Activated naive CD4-positive, alpha-beta T cell treated with Interleukin-2 at 50 U/mL for 16 hours (primary cell): ENCODE results near the gene SLC4A7.
"Not testable (repeated sequence)": the region's sequence is repeated elsewhere in the genome, so short reads cannot be mapped to it uniquely, and the experiment has no call there.

ENCODE experiments used
- DNase-seq: peaks from one replicate; pipeline ENCODE4 v3.0.0-alpha.2; 2020

The SLC4A7 gene

GRCh38 chr3:27486336-27486735 is 2.2 kb upstream of the SLC4A7 start:
- DNase-seq: no peak

- DNase-seq: no peak
These were observed 1.7 kb upstream of the SLC4A7 start for GRCh38 chr3:27485866-27486265.

- peak; percentile 34 for DNase-seq
These were observed 818 bp downstream of the SLC4A7 start for GRCh38 chr3:27483117-27484014.

- no peak for DNase-seq
These were observed 4.2 kb downstream of the SLC4A7 start for GRCh38 chr3:27479806-27480543.

- no peak for DNase-seq
These were observed 12.1 kb downstream of the SLC4A7 start for GRCh38 chr3:27471923-27472550.

GRCh38 chr3:27468283-27468886 is 15.8 kb downstream of the SLC4A7 start:
- no peak for DNase-seq

GRCh38 chr3:27467545-27467944 is 16.6 kb downstream of the SLC4A7 start:
- DNase-seq: no peak

- DNase-seq: no peak
These were observed 19.5 kb downstream of the SLC4A7 start for GRCh38 chr3:27464646-27465045.

- DNase-seq: no peak
These were observed 22.0 kb downstream of the SLC4A7 start for GRCh38 chr3:27462228-27462627.

GRCh38 chr3:27458929-27459328 is 25.3 kb downstream of the SLC4A7 start:
- DNase-seq: no peak

- no peak for DNase-seq
These were observed 27.6 kb downstream of the SLC4A7 start for GRCh38 chr3:27456554-27456953.

GRCh38 chr3:27454914-27455313 is 29.3 kb downstream of the SLC4A7 start:
- no peak for DNase-seq

GRCh38 chr3:27454461-27454860 is 29.7 kb downstream of the SLC4A7 start:
- no peak for DNase-seq

GRCh38 chr3:27452368-27453090 is 31.7 kb downstream of the SLC4A7 start:
- DNase-seq: no peak

GRCh38 chr3:27451842-27452241 is 32.3 kb downstream of the SLC4A7 start:
- no peak for DNase-seq

GRCh38 chr3:27451251-27451650 is 32.9 kb downstream of the SLC4A7 start:
- no peak for DNase-seq

GRCh38 chr3:27449530-27450150 is 34.5 kb downstream of the SLC4A7 start:
- DNase-seq: no peak

GRCh38 chr3:27442995-27443394 is 41.2 kb downstream of the SLC4A7 start:
- DNase-seq: not testable (repeated sequence)

GRCh38 chr3:27438352-27438751 is 45.8 kb downstream of the SLC4A7 start:
- not testable (repeated sequence) for DNase-seq

- no peak for DNase-seq
These were observed 53.1 kb downstream of the SLC4A7 start for GRCh38 chr3:27431116-27431515.

GRCh38 chr3:27429909-27430308 is 54.3 kb downstream of the SLC4A7 start:
- no peak for DNase-seq

- no peak for DNase-seq
These were observed 55.7 kb downstream of the SLC4A7 start for GRCh38 chr3:27428446-27428845.
